NCI-H1092 (cell line): ENCODE results near the gene AGFG1.

ENCODE experiments used
- DNase-seq: peaks from one replicate; lab custom pipeline; 2025; lab: John Stamatoyannopoulos, UW

The AGFG1 gene

GRCh38 chr2:227471924-227472264 lies at the start of gene AGFG1:
TSS of gene AGFG1 (plus strand) at chr2:227472156. CDS start at chr2:227472422, 266 bp downstream.
- DNase-seq, result peak; percentile 19

- no peak for DNase-seq
Measured at GRCh38 chr2:227423656-227424499, 48.1 kb upstream of the AGFG1 start.

GRCh38 chr2:227428731-227429285 lies 43.1 kb upstream of the AGFG1 start:
- DNase-seq, result no peak

GRCh38 chr2:227430639-227431038 lies 41.3 kb upstream of the AGFG1 start:
- DNase-seq, result no peak

GRCh38 chr2:227433171-227433570 lies 38.8 kb upstream of the AGFG1 start:
- no peak for DNase-seq

GRCh38 chr2:227436436-227437174 lies 35.4 kb upstream of the AGFG1 start:
- DNase-seq, result no peak

- no peak for DNase-seq
Measured at GRCh38 chr2:227439214-227439613, 32.7 kb upstream of the AGFG1 start.

GRCh38 chr2:227442639-227443038 lies 29.3 kb upstream of the AGFG1 start:
- DNase-seq, result no peak

GRCh38 chr2:227443889-227444568 lies 27.9 kb upstream of the AGFG1 start:
- no peak for DNase-seq

GRCh38 chr2:227447606-227448005 lies 24.4 kb upstream of the AGFG1 start:
- DNase-seq, result no peak

GRCh38 chr2:227450311-227450841 lies 21.6 kb upstream of the AGFG1 start:
- DNase-seq, result no peak

GRCh38 chr2:227450926-227451654 lies 20.9 kb upstream of the AGFG1 start:
- DNase-seq, result no peak

- DNase-seq, result no peak
Measured at GRCh38 chr2:227451655-227451992, 20.3 kb upstream of the AGFG1 start.

- DNase-seq, result no peak
Measured at GRCh38 chr2:227453810-227454209, 18.1 kb upstream of the AGFG1 start.

- DNase-seq, result no peak
Measured at GRCh38 chr2:227454323-227454860, 17.6 kb upstream of the AGFG1 start.

GRCh38 chr2:227455200-227455599 lies 16.8 kb upstream of the AGFG1 start:
- no peak for DNase-seq

GRCh38 chr2:227456102-227456501 lies 15.9 kb upstream of the AGFG1 start:
- DNase-seq, result no peak

- no peak for DNase-seq
Measured at GRCh38 chr2:227456772-227457171, 15.2 kb upstream of the AGFG1 start.

GRCh38 chr2:227460070-227460485 lies 11.9 kb upstream of the AGFG1 start:
- no peak for DNase-seq

- DNase-seq, result no peak
Measured at GRCh38 chr2:227460833-227461232, 11.1 kb upstream of the AGFG1 start.

- DNase-seq, result no peak
Measured at GRCh38 chr2:227461811-227462461, 10.0 kb upstream of the AGFG1 start.
